Astrocyte of the spinal cord (primary cell): Measurements from ENCODE around the gene TRRAP.

Experiments
- DNase-seq: peaks from one replicate; pipeline ENCODE4 v3.0.0; 2011; ENCODE audit warnings: low read depth, low spot score
- H3K4me3 ChIP-seq: 2 replicates; pipeline ENCODE4 v1.5.1; 2011; ENCODE audit warnings: low read depth, mild to moderate bottlenecking, low read length, moderate library complexity
- in situ Hi-C: cut with HindIII; loops from 2 replicates; pipeline ENCODE4 v1.10.0; 2017; ENCODE audit warnings: low sequenced_read_pairs
- TF ChIP-seq, protein P1 (sequence below): IDR thresholded peaks from 2 replicates; pipeline ENCODE4 v1.5.1; 2012; ENCODE audit warnings: low read depth, mild to moderate bottlenecking, low read length, inconsistent platforms

The TRRAP gene

GRCh38 chr7:98855610-98856422 is 22.5 kb upstream of the TRRAP start:
- H3K4me3 ChIP-seq, result no peak overlapping the region
- no peak for DNase-seq
- TF ChIP-seq, protein P1, sequence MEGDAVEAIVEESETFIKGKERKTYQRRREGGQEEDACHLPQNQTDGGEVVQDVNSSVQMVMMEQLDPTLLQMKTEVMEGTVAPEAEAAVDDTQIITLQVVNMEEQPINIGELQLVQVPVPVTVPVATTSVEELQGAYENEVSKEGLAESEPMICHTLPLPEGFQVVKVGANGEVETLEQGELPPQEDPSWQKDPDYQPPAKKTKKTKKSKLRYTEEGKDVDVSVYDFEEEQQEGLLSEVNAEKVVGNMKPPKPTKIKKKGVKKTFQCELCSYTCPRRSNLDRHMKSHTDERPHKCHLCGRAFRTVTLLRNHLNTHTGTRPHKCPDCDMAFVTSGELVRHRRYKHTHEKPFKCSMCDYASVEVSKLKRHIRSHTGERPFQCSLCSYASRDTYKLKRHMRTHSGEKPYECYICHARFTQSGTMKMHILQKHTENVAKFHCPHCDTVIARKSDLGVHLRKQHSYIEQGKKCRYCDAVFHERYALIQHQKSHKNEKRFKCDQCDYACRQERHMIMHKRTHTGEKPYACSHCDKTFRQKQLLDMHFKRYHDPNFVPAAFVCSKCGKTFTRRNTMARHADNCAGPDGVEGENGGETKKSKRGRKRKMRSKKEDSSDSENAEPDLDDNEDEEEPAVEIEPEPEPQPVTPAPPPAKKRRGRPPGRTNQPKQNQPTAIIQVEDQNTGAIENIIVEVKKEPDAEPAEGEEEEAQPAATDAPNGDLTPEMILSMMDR, result no peak
- in situ Hi-C loops, result no loop called here

DNA sequence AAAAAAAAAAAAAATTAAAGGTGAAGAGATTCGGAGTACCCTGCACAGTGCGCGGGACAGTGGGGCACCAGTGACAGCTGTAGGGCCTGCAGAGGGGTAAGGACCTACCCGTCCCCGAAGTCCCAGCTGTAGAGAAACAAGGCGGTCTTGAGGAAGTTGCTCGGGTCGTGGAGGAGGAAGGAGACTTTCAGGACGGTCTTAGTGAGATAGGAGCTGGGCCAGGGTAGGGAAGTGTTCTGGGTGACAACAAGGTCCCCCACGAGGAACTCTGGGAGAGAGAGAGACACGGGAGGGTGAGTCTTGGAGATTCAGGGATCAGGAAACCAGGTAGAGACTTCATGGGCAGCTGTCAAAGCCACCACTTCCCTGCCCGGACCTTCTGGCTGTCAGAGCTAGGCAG is 18.3 kb upstream of the TRRAP start:
- in situ Hi-C loops, result no loop called here
- no peak for DNase-seq
- H3K4me3 ChIP-seq, result no peak overlapping the region
- TF ChIP-seq, protein P1, result no peak

GRCh38 chr7:98862203-98862602 is 16.1 kb upstream of the TRRAP start:
- no peak for DNase-seq
- TF ChIP-seq, protein P1, result no peak
- in situ Hi-C loops, result no loop called here

DNA sequence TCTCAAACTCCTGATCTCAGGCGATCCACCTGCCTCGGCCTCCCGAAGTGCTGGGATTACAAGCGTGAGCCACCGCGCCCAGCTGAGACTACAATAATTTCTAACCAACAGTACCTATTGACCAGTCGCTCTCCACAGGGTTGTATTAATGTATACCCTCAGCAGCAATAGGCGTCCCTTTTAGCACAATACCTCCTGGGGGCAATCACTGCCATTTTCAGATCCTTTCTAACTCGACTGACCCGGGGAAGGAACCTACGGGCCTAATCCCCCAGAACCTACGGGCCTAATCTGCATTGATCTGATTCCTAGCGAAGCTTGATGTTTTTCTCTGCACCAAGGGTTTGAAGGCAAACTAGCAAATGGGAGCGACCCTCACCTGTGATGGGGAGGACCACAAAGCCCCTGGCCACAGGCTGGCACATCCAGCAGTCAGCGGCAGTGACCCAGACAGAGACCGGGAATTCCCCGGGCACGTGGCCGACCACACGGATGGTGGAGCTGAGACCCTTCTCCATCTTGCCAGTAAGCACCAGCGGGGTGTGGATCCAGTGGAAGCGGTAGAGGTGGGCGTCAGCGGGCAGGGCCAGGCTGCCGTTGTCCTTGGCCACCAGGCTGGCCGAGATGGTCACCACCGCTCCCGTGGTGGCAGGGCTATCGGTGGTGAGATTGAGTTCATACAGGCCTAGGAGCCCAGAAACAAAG is 15.5 kb upstream of the TRRAP start:
- TF ChIP-seq, protein P1, result no peak
- H3K4me3 ChIP-seq, result no peak overlapping the region
- in situ Hi-C loops, result no loop called here
- no peak for DNase-seq

More at GRCh38 chr7:98862203-98862602, 16.1 kb upstream of the TRRAP start:
- no peak overlapping the region for H3K4me3 ChIP-seq

DNA sequence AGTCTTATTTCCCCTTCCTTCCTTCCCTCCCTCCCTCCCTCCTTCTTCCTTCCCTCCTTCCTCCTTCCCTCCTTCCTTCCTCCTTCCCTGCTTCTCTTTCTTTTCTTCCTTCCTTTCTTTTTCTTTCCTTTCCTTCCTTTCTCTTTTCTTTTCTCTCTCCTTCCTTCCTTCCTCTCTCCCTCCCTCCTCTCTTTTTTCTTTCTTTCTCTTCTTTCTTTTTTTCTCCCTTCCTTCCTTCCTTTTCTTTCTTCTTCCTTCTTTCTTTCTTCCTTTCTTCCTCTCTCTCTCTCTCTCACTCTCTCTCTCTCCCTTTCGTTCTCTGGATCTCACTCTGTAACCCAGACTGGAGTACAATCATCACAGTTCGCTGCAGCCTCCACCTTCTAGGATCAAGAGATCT is 14.7 kb upstream of the TRRAP start:
- no peak overlapping the region for H3K4me3 ChIP-seq
- in situ Hi-C loops, result no loop called here
- DNase-seq, result no peak
- TF ChIP-seq, protein P1, result no peak

DNA sequence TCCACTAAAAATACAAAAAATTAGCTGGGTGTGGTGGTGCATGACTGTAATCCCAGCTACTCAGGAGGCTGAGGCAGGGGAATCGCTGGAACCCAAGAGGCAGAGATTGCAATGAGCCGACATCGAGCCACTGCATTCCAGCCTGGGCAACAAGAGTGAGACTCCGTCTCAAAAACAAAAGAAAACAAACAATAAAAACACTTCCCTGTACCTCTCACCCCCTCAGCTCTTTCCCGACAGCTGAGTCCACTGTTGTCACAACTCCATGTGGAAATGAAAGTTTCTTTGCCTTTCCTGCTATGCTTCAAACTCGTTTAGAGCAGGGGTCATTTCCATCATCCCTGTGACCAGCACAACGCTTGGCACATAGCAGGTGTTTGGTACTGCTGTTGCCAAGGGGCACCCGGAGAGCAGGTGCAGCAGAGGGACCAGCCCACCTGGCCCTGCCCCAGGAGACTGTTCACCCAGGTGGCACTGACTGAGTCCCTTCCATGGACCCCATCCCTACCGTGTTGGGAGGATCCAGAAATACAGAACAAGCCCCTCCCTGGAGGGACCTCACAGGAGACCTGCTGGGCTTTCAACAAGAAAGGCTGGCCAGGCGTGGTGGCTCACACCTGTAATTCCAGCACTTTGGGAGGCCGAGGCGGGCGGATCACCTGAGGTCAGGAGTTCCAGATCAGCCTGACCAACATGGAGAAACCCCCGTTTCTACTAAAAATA is 13.4 kb upstream of the TRRAP start:
- in situ Hi-C loops, result no loop called here
- no peak overlapping the region for H3K4me3 ChIP-seq
- TF ChIP-seq, protein P1, result no peak
- no peak for DNase-seq
